Activated T-cell treated with anti-CD3 and anti-CD28 coated beads for 1 hour (primary cell): ENCODE data around the gene GIMD1.
A peak's percentile ranks its signal among the peaks of the same experiment; 100 is the strongest.
"Not testable (repeated sequence)": the region's sequence is repeated elsewhere in the genome, so short reads cannot be mapped to it uniquely, and the experiment has no call there.

ENCODE experiments used
- DNase-seq: peaks from one replicate; pipeline ENCODE4 v3.0.0-alpha.2; 2020; ENCODE audit warnings: low read depth

Gene GIMD1

DNA sequence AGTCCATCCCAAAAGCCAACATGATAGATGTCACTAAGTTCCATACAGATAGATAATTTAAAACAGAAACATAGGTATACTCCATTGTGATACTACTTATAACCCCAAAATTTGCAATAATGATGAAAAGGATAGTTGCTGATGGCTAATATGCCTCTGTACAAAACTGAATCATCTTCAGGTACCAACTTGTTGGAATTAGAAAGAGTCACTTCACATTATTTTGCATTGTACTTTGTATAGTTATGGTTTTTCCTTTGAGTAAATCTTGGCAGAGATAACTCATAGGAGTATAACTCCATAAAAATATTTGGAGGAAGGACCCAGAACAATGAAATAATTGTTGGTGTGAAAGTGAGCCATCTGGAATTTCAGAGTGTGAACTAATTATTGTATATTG lies 17.6 kb downstream of the GIMD1 start:
- no peak for DNase-seq

DNA sequence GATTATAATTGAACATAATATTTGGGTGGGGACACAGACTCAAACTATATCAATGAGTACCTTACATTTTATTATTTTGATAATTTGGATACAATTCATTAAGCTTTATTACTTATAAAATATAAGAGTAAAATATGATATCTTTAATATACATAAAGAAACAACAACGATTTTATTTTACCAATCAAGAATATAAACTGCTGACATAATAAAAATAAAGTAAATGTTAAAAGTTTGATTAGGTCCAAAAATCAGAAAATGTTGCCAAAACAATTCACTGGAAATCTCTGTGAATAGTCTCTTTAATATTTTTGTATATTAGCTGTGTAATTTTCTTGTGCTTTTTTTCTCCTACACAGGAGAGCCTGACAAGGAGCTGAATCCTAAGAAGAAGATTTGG lies 21.4 kb downstream of the GIMD1 start:
- DNase-seq = no peak

DNA sequence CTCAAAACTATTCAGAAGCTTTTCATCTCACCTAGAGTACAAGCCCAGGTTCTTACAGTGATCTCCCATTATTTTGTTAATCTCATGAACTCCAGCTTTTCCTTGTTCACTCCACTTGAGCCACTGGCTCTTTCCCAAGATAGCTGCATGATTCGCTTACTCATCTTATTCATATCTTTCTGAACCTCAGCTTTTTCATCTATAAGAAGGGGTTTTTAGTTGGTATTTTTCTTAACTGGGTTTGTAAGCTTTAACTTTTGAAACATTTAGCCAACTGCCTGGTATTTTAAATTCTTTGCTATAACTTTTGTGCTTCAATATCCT lies 24.0 kb downstream of the GIMD1 start:
- DNase-seq = no peak

DNA sequence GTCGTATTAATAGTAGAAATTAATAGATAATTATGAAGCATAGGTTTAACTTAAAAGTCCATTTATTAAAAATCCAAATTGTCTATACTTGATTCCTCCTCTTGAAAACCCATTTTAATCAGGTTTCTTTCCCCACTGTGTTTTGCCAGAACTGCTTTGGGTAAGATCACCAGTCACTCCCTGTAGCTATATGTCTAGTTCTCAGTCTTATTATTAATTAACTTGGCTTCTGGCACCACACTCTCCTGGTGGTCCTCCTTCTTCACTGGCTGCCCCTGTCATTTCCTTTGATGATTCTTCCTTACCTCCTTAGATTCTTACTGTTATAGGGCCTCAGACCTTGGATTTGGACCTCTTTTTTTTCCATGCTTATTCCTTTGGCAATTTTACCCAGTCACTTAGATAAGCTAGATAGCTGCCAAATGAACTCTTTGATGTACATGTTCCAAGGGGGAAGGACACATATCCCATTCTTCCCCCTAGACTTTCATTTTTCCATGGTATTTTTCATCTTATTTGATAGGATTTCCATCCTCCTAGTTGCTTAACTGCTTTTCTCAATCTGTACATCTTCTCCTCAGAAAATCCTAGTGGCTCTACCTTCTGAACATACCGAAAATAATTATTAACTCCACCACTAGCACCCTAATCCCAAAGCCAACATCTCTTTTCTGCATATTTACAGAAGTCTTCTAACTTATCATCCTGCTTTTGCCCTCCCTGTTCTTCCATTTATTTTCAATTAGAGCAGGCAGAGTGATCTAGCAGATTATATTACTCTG lies 24.5 kb downstream of the GIMD1 start:
- DNase-seq = no peak

DNA sequence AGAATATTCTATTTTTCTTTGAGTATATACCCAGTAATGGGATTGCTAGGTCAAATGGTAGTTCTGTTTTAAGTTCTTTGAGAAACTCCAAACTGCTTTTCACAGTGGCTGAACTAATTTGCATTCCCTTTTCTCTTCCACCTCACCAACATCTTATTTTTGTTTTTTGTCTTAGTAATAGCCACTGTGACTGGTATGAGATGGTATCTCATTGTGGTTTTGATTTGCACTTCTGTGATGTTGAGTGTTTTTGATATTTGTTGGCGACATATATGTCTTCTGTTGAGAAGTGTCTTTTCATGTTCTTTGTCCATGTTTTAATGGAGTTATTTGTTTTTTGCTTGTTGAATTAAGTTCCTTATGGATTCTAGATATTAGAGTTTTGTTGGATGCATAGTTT lies 27.8 kb downstream of the GIMD1 start:
- no peak for DNase-seq

DNA sequence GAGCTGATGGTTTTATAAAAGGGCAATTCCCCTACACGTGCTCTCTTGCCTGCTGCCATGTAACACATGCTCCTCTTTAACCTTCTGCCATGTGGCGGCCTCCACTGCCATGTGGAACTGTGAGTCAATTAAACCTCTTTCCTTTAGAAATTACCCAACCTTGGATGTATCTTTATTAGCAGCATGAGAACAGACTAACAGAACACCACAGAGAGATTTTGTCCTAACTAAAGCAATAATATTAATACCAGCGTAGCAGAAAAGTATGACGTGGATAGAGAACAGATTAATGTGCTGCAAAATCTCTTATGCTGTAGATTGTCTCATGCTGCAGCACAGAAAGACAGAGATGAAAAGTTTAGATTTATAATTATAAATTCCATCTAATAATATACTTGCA lies 29.1 kb downstream of the GIMD1 start:
- no peak for DNase-seq

DNA sequence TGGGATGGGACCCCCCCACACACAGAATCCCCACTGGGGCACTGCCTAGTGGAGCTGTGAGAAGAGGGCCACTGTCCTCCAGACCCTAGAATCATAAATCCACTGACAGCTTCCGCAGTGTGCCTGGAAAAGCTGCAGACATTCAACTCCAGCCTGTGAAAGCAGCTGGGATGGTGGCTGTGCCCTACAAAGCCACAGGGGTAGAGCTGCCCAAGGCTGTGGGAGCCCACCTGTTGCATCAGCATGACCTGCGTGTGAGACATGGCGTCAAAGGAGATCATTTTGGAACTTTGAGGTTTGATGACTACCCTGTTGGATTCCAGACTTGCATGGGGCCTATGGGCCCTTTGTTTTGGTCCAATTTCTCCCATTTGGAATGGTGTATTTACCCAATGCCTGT lies 29.9 kb downstream of the GIMD1 start:
- DNase-seq = no peak

DNA sequence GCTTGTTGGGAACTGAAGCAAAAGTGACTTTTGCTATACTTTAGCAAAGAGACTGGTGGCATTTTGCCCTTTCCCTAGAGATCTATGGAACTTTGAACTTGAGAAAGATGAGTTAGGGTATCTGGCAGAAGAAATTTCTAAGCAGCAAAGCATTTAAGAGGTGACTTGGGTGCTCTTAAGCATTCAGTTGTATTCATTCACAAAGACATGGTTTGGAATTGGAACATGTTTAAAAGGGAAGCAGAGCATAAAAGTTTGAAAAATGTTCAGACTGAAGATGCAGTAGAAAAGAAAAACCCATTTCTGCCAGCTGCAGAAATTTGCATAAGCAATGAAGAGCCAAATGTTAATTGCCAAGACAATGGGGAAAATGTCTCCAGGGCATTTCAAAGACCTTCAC lies 30.7 kb downstream of the GIMD1 start:
- no peak for DNase-seq

DNA sequence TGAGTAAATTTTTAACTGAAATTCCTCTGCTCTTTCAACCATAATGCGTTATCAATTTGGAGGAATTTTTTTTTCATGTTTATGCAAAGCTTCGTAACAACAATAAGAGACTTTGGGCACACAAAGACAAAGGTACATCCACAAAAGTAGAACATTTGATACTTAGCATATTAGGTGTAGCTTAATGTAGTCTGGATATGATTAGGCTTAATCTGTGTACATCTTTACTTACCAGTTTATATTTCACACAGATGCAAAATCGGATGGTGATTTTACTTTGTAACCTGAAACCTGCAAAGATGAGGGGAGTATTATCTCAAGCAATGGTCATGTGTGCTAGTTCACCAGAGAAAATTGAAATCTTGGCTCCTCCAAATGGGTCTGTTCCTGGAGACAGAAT lies 32.0 kb downstream of the GIMD1 start:
- no peak for DNase-seq

DNA sequence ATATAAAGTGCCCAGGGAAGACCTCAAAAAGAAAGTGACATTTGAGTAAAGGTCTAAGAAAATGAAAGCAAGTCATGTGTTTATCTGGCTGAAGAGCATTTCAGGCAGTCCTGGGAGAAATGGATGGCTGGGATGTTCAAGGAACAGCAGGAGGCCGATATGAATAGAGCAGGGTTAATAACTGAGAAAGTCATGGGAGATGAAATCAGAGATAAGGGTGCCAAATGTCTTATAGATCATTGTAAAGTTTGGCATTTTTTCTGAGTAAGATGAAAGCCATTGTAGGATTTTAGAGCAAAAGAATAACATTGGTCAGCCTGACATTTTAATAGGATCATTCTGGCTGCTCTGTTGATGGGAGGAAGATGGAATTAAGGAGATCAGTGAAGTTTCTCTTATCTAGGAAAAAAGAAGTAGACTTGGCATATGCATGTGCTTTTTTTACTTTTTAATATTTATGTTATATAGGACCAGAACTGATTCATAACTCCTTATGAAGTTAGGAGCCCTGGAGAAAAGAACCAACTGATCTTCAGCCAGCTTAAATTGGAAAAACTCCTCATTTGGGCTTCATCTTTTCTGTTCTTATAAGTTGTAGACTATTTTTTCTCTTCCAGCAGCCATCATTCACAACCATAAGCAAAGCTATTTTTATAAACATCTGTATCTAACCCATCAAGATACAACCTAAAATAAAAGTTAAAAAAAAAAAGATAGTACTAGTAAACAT lies 33.7 kb downstream of the GIMD1 start:
- no peak for DNase-seq

DNA sequence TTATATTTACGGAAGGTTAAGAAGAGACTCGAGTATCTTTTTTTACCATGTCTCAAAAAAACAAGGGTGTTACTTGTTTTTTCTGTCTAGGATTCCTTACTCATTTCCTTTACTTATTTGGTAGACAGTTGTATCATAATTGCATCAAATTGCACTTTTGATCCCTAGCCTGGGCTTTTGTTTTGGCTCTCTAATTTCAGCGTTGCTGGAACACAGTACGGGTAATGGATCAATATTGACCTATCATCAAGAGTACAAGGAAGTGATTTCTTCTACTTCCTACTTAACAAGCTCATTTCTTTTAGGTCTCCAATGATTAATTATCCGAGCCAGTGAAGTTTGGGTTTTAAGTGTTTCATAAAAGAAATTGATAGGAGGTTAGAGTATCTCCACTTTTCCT lies 35.4 kb downstream of the GIMD1 start:
- no peak for DNase-seq

DNA sequence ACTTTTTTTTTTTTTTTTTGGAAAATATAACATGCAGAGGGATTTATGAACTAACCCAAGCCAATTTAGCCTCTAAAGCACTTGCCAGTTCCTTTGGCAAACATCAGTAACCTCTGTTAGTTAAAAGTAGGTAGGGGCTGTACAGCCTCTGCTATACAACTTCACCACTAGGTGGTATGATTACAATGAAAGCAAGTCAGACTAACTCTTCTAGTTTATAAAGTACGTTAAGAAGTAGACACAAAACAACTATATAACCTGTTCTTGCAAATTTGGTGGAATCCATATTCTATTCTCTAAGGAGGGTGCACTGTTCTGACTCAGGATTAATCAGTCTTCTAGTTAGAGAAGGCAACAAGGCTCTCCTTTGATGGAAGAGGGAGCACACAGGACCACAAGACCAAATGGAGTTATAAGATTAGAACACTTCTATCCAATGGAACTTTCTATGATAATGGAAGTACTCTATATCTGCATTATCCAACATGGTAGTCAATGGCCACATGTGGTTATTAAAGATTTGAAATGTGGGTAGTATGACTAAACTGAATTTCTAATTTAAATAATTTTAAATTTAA lies 39.4 kb downstream of the GIMD1 start:
- DNase-seq = no peak

DNA sequence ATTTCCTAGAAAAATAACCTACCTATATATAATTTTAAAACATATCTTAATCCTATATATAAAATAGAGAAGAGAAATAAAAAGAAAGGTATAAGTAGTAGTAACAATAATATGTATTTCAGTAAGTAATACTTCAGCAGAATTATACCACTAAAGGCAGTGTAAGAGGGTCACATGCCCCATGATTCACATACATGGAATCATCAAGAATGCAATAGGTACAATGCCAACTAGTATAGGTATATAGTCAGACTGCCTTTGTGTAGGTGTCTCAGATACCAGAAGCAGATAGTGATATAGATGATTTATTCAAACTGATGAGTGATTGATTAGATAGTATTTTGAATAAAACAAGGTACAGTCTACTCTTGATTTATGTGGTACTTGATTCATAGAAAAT lies 42.8 kb downstream of the GIMD1 start:
- DNase-seq = no peak

DNA sequence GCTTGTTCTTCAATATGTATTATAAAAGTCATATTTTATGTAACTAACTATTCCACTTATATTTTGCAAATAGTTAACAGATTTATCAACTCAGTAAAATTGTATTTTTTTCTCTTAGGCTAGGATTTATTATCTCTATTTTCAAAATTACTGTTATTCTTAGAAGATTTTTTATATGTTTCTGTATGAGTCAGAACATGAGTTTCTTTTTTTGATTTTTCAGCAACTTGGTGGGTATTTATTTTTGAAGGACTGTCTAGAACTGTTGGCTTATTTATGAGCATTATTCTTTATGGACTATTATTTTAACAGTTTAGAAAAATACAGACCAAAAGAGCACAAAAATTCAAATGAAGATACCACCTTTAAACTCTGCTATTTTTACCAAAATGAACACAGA lies 45.5 kb downstream of the GIMD1 start:
- no peak for DNase-seq

DNA sequence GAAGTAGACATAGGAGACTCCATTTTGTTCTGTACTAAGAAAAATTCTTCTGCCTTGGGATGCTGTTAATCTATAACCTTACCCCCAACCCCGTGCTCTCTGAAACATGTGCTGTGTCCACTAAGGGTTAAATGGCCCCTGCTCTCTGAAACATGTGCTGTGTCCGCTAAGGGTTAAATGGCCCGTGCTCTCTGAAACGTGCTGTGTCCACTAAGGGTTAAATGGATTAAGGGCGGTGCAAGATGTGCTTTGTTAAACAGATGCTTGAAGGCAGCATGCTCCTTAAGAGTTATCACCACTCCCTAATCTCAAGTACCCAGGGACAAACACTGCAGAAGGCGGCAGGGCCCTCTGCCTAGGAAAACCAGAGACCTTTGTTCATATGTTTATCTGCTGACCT lies 46.8 kb downstream of the GIMD1 start:
- not testable (repeated sequence) for DNase-seq

DNA sequence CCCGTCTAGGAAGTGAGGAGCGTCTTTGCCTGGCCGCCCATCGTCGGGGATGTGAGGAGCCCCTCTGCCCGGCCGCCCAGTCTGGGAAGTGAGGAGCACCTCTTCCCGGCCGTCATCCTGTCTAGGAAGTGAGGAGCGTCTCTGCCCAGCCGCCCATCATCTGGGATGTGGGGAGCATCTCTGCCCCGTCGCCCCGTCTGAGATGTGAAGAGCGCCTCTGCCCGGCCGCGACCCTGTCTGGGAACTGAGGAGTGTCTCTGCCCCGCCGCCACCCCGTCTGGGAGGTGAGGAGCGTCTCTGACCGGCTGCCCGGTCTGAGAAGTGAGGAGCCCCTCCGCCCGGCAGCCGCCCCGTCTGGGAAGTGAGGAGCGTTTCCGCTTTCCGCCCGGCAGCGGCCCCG lies 47.4 kb downstream of the GIMD1 start:
- DNase-seq = not testable (repeated sequence)

DNA sequence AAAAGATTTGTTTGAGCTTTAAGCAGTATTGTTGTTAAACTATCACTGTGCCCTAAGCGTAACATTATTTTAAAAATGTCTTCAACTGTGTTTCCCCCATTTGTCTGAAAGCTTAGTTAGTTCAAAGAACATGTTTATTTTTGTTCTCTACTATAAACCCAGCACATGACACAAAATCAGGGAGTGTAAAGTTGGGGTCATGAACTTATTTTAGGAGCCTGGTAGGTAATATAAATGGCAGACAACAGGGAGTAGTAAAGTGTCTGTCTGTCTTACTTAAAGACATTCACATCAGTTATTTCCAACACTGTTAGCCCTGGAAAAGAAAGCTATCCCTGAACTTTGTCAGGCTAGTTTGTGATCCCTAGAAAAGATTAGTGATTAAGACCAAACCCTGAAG lies 48.3 kb downstream of the GIMD1 start:
- DNase-seq = no peak

DNA sequence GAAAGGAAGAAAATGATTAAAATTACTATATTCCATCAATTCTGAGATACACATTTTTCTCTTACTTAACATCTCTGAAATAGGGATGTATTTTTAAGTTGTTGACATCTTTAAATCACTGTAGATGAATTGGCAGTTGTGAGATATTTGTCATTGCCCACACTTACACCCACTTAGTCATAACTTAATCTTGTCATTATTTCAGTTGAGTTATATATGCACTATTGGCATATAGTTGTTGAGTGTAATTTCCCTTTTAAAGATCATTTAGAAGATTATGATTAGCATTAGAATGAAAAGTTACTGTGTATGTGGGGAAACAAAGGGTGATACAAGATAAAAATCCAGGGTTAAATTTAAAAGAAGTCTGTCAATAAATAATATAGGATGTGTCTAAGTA lies 50.1 kb downstream of the GIMD1 start:
- DNase-seq = no peak

DNA sequence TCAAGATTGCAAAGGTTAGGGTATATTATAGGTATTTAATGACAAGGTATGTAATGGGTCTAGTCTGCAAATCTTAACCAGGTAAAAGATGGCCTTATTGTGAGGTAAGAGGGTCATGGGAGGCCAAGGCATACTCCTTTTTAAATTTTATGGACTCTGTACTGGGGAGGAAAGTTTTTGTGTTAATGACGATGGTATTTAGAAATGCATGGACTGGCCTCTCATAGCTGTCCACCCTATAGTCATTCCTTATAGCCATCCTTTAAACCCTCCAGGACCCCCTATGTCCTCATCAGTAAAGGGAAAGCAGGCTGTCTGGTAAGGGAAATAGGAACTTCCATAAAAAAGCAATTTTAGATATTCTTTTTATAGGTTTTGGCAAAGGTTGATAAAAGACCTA lies 50.8 kb downstream of the GIMD1 start:
- DNase-seq = no peak

DNA sequence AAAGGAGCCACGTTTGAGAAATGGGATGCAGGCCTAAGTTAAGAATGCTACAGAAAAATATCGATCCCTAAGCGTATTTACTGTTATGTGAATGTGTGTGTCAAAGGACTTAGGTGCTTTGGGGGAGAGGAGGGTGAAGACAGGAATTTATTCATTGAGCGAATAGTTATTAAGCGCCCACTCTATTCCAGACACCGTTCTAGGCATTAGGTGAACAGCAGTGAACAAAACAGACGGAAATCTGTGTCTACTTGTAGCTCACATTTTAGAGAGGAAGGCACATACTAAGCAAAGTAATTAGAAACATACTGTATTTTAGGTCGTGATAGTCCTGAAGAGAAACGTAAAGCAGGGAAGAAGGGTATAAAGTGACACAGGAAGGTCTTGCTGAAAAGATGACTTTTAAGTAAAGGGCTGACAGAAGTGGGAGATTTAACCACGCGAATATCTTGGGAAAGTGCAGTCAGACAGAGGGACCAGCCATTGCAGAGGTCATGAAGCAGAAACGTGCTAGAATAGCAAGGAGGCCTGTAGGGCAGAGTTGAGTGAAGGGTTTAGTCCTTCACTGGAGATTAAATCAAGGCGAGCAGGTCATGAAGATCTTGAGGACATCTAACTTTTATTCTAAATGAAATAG lies 51.7 kb downstream of the GIMD1 start:
- no peak for DNase-seq

DNA sequence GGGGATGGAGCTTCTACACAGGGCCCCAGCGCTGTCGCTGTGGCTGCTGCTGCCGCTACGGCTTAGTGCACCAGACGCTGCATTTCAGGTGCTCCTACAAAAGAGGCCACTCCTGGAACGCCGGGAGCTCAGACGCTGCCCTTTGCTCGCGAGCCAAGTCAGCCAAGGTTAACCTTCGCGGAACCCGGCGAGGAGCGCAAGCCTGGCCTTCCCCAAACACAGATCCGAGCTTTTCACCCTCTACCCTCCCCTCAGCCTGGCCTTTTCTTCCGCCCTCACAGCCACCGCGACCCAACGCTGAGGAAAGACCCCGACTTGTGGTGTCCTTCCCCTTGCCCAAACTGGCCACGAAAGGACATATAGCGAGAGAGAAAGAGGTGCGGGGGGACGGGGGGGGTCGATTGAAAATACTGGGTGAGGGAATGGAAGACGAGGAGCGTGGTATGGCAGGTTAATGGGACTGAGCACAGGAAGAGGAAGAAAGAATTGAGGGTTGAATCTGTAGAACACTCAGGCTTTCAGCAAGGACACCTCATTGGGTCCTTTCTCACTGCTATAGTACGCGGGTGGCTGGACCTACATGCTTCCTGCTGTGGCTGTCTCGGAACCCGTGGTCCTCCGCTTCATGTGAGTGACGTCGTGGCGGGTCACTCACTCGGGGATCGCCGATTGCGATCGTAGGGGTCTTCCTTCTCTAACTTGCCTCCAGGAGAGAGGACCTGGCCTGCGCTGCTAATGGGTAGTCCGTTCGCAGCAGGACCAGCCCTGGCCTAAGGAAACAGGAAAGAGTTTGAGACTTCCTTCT lies 52.4 kb downstream of the GIMD1 start, which contains the start of the genes AIMP1 and TBCK:
Gene AIMP1 (plus strand): TSS at position 583 of the 805 bp plus-strand sequence. CDS start 8,460 bp downstream, outside the sequence.
Gene TBCK (minus strand): TSS at position 242 of the 805 bp plus-strand sequence. CDS start 7,249 bp downstream, outside the sequence.
- DNase-seq = peak; percentile 79

DNA sequence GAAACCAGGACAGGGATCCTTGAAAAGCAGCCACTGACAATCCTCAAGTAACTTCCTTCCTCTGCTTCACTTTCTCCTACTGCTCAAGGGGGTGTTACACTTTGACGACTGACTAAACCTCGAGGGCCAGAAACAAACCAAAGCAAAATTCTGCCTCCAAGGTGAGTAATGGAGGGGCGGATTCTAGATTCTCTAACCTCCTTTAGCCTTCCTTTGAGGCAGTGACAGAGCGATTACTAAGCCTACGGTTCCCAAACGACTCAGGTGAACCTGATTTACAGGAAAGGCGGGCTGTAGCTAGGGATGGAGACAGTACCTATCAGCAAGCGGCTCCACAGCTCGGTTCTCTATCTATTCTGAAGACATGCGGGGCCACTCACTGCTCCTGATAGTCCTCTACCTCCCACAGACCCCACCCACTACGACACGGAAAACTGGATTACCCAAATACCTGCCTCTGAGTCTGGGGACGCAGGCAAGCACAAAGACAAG lies 53.1 kb downstream of the GIMD1 start:
- DNase-seq = no peak
